Testis (tissue), 2 donors: ENCODE data around the gene STAG1.

Experiments
- CTCF ChIP-seq, 3 experiments: fragments of 450-650 bp in 2 of 3; fragments of 200-600 bp in 1 of 3; sonication (generic) in 1 of 3; IDR thresholded peaks; one replicate each; pipeline ENCODE4 v1.5.1; 2016 to 2019; ENCODE audit warnings: antibody characterized with exemption in 3 of 3, mild to moderate bottlenecking in 2 of 3, moderate library complexity in 1 of 3
- POLR2A ChIP-seq: fragments of 450-650 bp; IDR thresholded peaks from one replicate; pipeline ENCODE4 v1.6.1; 2017; ENCODE audit warnings: antibody characterized with exemption, mild to moderate bottlenecking, moderate library complexity

- TF ChIP-seq POLR2A (no peak), CTCF (IDR thresholded peaks at IDR 0.05) (no peak)
Measured at GRCh38 chr3:136716629-136717028, 35.5 kb downstream of the STAG1 start.
